GM18505 (cell line): ENCODE results near the gene GRAMD4.

ENCODE experiments used
- ATAC-seq: cut with Tn5 transposase; IDR thresholded peaks from one replicate; pipeline ENCODE4 v1.9.1; 2021; ENCODE audit not compliant: unreplicated experiment
- POLR2A ChIP-seq: IDR thresholded peaks from 4 replicates; pipeline ENCODE4 v1.6.1; 2011; ENCODE audit warnings: borderline replicate concordance; ENCODE audit not compliant: insufficient read depth, insufficient read length; ENCODE audit errors: extremely low read depth

GRAMD4 gene

GRCh38 chr22:46660604-46661201 is 40.5 kb downstream of the GRAMD4 start:
- ATAC-seq = no peak
- no peak for TF ChIP-seq POLR2A

GRCh38 chr22:46661221-46661851 is 41.1 kb downstream of the GRAMD4 start:
- ATAC-seq = no peak

GRCh38 chr22:46662226-46662625 is 42.0 kb downstream of the GRAMD4 start:
- no peak for TF ChIP-seq POLR2A
- no peak for ATAC-seq

More at GRCh38 chr22:46661221-46661851, 41.1 kb downstream of the GRAMD4 start:
- TF ChIP-seq POLR2A = no peak

GRCh38 chr22:46663001-46663400 is 42.8 kb downstream of the GRAMD4 start:
- ATAC-seq = no peak
- TF ChIP-seq POLR2A = no peak

GRCh38 chr22:46663436-46664100 is 43.4 kb downstream of the GRAMD4 start:
- ATAC-seq = no peak
- TF ChIP-seq POLR2A = no peak

GRCh38 chr22:46664301-46664855 is 44.2 kb downstream of the GRAMD4 start:
- TF ChIP-seq POLR2A = no peak
- no peak for ATAC-seq

- TF ChIP-seq POLR2A = no peak
- no peak for ATAC-seq
Measured at GRCh38 chr22:46665151-46665695, 45.0 kb downstream of the GRAMD4 start.

- ATAC-seq = no peak
- TF ChIP-seq POLR2A = no peak
Measured at GRCh38 chr22:46665751-46666280, 45.6 kb downstream of the GRAMD4 start.

- no peak for TF ChIP-seq POLR2A
- ATAC-seq = no peak
Measured at GRCh38 chr22:46666577-46667244, 46.5 kb downstream of the GRAMD4 start.

GRCh38 chr22:46667245-46667623 is 47.0 kb downstream of the GRAMD4 start:
- no peak for TF ChIP-seq POLR2A
- ATAC-seq = no peak

GRCh38 chr22:46668116-46668515 is 47.9 kb downstream of the GRAMD4 start:
- no peak for TF ChIP-seq POLR2A
- ATAC-seq = no peak

GRCh38 chr22:46669201-46669600 is 49.0 kb downstream of the GRAMD4 start:
- no peak for ATAC-seq
- TF ChIP-seq POLR2A = no peak

- no peak for ATAC-seq
- TF ChIP-seq POLR2A = no peak
Measured at GRCh38 chr22:46671824-46672432, 51.7 kb downstream of the GRAMD4 start.

GRCh38 chr22:46672731-46673130 is 52.5 kb downstream of the GRAMD4 start:
- ATAC-seq = no peak
- no peak for TF ChIP-seq POLR2A
